ENCODE data around the gene DCAF5.

Gene DCAF5

DNA sequence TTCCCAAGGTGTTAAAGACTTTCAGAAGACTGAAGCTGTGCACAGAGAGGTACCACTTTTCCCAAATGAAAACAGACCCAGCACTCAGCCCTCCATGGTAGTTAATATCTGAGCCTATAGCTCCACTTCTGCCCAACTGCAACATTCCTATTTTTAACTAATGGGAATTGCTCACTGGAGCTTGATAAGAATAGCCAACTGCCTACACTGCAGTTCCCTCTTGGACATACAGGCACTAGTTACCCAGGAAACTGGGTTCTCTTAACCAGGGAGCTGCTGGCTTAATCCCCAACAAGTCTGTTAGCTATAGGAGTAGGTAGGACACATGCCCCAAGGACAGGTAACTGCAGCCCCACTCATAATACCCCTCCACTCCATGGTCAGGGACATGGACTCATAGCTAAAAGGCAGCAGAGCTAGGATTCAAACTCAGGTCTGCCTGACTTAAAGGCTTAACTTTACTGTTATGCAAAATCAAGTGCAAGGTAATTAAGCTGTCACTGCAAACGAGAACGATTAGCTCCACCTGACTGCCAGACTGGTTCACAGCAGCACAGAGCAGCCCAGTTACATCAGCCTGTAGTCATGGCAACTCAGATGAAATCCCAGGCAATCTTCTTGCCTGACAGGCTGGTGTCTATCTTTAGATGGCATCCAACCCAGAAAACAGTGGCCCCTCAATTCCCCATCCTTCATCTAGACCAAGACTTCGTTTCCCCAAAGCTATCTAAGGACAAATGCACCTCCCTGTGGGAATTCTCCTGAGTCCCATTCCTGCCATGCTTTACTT is 96.7 kb downstream of the DCAF5 start:
- Histone ChIP-seq H3K9me3 (ENCODE audit: control insufficient read depth, insufficient read depth, low read length) (no peaks in the 10 kb centered on the region), H3K36me3 (ENCODE audit: insufficient read depth, low read length) (peaks cover 8% of the 10 kb centered on the region; the same call in 1 of the 2 replicates), H3K9ac (ENCODE audit: low read depth, low read length) (no peak overlapping the region), H3K4me1 (ENCODE audit: insufficient read depth, low read length) (peaks cover 18% of the 10 kb centered on the region)

DNA sequence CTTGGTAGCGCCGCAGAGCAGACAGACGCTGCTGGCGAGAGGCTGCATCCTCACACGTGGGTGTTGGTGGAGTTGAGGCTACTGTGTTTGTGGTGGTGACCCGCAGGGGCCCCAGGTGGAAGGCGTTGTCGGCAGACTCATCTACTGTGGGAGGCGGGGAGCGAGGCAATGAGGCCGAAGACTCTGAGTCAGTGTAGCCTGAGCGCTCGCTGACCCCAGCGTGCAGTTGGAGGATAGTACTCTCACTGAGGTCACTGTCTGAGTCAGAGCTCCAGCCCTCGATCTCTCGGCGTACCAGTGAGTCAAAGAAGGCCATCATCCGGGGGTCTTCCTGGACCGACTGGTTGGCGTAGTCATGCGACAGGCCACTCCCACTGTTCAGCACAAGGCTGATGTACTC is 97.8 kb downstream of the DCAF5 start:
- H3K36me3 ChIP-seq (ENCODE audit: insufficient read depth, low read length), result peaks cover 8% of the 10 kb centered on the region; the same call in 1 of the 2 replicates
- H3K9ac ChIP-seq (ENCODE audit: low read depth, low read length), result no peak overlapping the region
- peaks cover 29% of the 10 kb centered on the region for H3K4me1 ChIP-seq (ENCODE audit: insufficient read depth, low read length)
- H3K9me3 ChIP-seq (ENCODE audit: control insufficient read depth, insufficient read depth, low read length), result no peaks in the 10 kb centered on the region

DNA sequence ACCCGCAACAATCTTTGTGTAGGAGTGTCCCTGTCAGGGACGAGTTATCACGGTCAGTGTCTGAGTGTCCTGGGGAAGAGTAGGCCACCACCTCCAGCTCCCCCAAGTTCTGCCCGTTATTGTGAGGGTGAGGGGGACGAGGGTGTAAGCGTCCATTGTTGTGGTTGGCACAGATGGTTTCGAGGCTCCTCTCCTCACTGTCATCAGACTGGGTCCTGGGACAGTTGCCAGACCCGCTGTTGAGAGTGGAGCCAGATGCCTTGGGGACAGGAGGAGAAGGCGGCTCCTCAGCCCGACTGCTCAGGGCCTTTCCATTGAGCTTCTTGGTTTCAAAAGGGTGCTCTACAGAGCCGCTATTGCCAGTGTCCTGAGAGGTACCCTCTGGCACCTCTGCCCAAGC is 98.9 kb downstream of the DCAF5 start:
- peaks cover 36% of the 10 kb centered on the region for H3K4me1 ChIP-seq (ENCODE audit: insufficient read depth, low read length)
- H3K9me3 ChIP-seq (ENCODE audit: control insufficient read depth, insufficient read depth, low read length), result no peaks in the 10 kb centered on the region
- no peak overlapping the region for H3K9ac ChIP-seq (ENCODE audit: low read depth, low read length)
- H3K36me3 ChIP-seq (ENCODE audit: insufficient read depth, low read length), result peaks cover 8% of the 10 kb centered on the region; the same call in 1 of the 2 replicates

DNA sequence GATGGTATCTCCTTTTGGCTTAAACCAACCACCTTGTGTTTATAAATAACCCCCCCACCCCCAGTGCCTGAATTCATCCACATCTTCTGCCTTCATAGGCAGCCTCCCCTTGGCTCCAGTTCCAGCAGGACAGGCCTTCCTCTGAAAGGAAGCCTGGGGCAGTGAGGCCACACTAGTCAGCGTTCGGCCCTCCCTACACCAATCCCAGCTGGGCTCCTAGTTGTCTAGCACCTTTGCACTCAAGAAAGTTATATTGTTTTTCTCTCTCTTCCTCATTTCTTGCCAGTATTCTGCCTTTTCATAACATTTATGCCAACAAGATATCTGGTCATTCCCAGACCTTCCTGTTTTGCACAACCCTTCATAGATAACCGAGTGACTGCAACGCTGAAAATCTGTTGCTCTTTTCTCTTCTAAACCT is 100.7 kb downstream of the DCAF5 start:
- H3K9me3 ChIP-seq (ENCODE audit: control insufficient read depth, insufficient read depth, low read length), result no peaks in the 10 kb centered on the region
- H3K36me3 ChIP-seq (ENCODE audit: insufficient read depth, low read length), result peaks cover 8% of the 10 kb centered on the region; the same call in 1 of the 2 replicates
- no peak overlapping the region for H3K9ac ChIP-seq (ENCODE audit: low read depth, low read length)
- peaks cover 36% of the 10 kb centered on the region for H3K4me1 ChIP-seq (ENCODE audit: insufficient read depth, low read length)

DNA sequence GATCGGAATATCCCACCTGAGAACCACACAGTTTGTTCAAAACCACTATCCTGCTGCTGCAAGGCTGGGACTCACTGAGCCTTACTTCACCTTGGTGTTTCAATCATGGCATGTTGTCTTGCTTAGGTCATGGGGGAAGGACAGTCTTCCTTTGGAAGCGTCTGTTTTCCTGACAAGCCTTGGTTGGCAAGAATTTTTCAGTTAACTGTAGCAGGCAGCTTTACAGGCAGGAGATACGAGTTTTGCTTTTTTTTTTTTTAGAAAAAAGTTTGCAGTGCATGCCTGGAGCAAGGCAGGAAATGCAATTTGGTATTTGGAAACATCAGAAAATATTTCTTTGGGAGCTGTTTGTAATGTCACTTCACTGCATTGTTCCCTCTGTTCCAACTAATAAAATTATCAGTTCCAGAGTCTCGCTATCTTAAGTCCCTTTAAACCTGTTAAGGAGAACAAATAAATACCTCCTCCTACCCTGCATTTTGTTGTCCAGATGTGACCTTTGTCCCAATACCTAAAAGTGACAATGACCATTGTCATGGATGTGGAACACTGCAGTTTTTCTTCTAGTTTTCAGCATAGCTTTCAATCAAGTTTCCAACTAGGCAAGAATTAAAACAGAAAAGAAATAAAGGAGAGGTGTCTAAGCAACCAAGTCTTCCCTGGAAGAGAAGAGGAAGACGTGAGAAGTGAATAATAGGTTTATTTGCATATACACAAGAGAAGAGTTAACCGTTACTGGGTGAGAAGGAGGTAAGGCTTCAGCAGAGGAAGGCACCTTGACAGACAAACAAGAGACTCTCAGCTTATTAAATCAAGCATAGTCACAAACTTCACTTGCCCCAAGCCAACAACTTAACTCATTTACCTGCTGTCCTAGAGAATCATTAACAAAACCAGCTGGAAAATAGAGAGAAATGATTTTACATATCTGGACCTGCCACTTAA is 102.4 kb downstream of the DCAF5 start:
- H3K9ac ChIP-seq (ENCODE audit: low read depth, low read length), result no peak overlapping the region
- no peaks in the 10 kb centered on the region for H3K9me3 ChIP-seq (ENCODE audit: control insufficient read depth, insufficient read depth, low read length)
- peaks cover 8% of the 10 kb centered on the region; the same call in 1 of the 2 replicates for H3K36me3 ChIP-seq (ENCODE audit: insufficient read depth, low read length)
- H3K4me1 ChIP-seq (ENCODE audit: insufficient read depth, low read length), result peaks cover 34% of the 10 kb centered on the region

DNA sequence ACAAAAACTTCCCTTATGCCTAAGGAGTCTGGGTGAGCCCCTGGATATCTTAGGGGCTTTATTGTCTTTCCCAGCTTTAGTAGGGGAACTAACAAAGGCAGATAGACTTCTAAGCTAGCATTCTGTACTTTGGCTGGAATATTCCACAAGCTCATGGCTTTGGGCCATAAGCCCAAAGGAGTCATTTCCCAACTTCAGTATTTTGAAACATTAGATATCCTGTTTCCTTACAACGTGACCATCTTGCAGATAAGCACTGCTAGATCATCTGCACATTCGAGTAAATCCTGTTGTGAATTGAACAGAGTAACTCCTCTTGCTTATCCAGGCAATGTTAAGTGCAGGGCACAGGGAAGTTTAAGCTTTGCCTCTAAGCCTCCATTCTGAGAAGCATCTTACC is 103.2 kb downstream of the DCAF5 start:
- peaks cover 42% of the 10 kb centered on the region for H3K4me1 ChIP-seq (ENCODE audit: insufficient read depth, low read length)
- no peaks in the 10 kb centered on the region for H3K9me3 ChIP-seq (ENCODE audit: control insufficient read depth, insufficient read depth, low read length)
- H3K36me3 ChIP-seq (ENCODE audit: insufficient read depth, low read length), result peaks cover 4% of the 10 kb centered on the region; the same call in 1 of the 2 replicates
- no peak overlapping the region for H3K9ac ChIP-seq (ENCODE audit: low read depth, low read length)

DNA sequence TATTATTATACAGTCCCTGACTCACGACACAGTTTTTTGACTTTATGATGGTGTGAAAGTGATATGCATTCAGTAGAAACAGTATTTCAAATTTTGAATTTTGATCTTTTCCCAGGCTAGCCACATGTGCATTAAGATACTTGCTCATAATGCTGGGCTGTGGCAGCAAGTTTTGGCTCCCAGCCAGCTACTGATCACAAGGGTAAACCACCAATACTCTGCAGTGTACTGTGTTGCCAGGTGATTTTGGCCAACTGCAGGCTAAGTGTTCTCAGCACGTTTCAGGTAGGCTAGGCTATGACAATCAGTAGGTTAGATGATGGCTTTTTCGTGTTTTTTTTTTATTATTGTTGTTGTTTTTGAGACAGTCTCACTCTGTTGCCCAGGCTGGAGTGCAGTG is 104.5 kb downstream of the DCAF5 start:
- Histone ChIP-seq H3K9me3 (ENCODE audit: control insufficient read depth, insufficient read depth, low read length) (no peaks in the 10 kb centered on the region), H3K36me3 (ENCODE audit: insufficient read depth, low read length) (no peaks in the 10 kb centered on the region), H3K9ac (ENCODE audit: low read depth, low read length) (no peak overlapping the region), H3K4me1 (ENCODE audit: insufficient read depth, low read length) (peaks cover 53% of the 10 kb centered on the region)

DNA sequence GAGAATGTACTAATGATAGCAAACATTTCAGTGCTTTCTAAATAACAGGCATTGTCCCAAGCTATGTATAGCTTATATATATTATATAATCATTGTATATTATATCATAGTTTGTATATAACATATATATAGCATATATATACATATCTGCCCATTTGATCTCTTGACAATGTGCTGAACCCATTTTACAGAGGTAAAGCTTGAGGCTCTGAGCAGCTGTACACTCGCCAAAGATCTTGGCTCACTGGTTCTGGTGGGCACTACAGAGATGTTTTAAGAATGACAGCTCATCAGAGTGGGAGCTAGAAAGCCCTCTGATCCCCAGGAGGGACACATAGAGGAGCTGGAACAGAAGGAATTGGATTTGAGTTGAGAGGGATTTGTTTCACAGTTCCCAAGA is 105.7 kb downstream of the DCAF5 start:
- no peaks in the 10 kb centered on the region for H3K36me3 ChIP-seq (ENCODE audit: insufficient read depth, low read length)
- peaks cover 65% of the 10 kb centered on the region for H3K4me1 ChIP-seq (ENCODE audit: insufficient read depth, low read length)
- H3K9ac ChIP-seq (ENCODE audit: low read depth, low read length), result no peak overlapping the region
- no peaks in the 10 kb centered on the region for H3K9me3 ChIP-seq (ENCODE audit: control insufficient read depth, insufficient read depth, low read length)

DNA sequence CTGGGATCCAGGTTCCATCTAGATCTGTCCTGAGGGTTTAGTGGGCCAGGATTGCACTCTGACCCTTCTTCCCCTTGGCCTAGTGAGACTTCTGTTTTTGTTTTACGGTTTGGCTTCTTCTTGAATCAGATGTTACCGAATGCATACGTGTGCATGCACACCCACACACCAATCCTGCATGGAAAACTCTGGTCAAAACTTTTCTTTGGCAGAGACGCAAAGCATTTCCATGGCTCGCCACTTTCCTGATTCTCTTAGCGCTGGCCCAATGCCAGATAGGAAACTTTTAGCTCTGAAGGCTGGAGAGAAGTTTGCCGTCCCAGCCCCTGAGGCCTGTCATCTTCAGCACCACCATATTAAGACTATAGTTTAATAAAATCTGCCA is 106.5 kb downstream of the DCAF5 start:
- H3K9me3 ChIP-seq (ENCODE audit: control insufficient read depth, insufficient read depth, low read length), result no peaks in the 10 kb centered on the region
- H3K36me3 ChIP-seq (ENCODE audit: insufficient read depth, low read length), result no peaks in the 10 kb centered on the region
- no peak overlapping the region for H3K9ac ChIP-seq (ENCODE audit: low read depth, low read length)
- H3K4me1 ChIP-seq (ENCODE audit: insufficient read depth, low read length), result peaks cover 66% of the 10 kb centered on the region

DNA sequence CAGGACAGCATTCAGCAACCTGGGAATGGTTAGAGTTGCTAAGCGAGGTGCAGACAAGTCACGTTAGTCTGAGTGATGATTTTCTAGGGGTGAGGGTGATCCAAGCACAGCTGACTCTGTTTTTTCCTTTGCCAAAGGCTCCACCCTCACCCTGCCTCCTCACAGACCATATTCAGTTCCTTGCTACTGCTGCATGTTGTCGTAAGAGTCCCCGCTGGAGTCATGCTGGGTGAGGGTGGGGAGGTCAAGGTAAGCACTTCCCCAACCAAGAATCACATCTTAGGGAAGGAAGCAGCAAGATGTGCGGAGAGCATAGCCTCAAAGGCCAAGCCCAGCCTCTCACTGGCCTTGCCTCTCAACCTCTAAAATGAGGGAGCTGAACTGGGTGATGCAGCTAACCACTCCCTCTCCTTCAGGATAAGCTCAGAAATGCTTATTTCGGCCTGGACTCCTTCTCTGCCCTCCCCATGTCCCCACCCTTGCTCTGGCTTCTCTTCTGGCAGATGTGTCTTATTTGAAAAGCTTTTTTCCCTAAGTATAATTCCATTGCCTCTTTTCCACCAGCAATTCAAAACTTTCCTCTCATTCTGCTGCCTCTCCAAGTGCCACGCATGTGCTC is 107.0 kb downstream of the DCAF5 start:
- H3K36me3 ChIP-seq (ENCODE audit: insufficient read depth, low read length), result no peaks in the 10 kb centered on the region
- no peaks in the 10 kb centered on the region for H3K9me3 ChIP-seq (ENCODE audit: control insufficient read depth, insufficient read depth, low read length)
- H3K4me1 ChIP-seq (ENCODE audit: insufficient read depth, low read length), result peaks cover 61% of the 10 kb centered on the region
- H3K9ac ChIP-seq (ENCODE audit: low read depth, low read length), result no peak overlapping the region

DNA sequence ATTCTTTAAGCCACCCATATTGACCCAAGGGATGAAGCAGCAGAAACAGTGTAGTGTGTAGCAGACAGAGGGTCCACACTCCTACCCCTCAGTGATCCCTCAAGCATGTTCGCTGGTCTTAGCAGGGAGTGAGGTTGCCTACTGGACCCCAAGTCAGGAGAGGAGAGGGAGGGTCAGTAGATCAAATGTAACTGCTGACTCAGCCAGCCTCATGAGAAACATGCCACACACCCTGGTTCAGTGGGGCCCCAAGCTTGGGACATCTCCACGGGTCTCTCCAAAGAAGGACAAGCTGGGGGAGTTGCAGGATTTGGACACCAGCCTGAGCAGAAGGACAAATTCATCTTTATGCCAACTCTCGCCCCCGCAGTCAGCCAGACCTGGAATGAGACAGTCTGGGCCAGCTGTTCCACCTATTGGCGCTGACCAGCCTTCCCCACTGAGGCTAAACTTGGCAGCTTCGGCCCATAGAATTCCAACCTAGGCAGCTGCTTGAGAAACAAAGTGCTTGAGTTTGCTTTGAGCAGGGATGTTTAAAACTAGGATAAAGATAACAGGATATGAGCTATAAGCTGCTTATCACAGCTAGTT is 107.9 kb downstream of the DCAF5 start:
- Histone ChIP-seq H3K36me3 (ENCODE audit: insufficient read depth, low read length) (no peaks in the 10 kb centered on the region), H3K4me1 (ENCODE audit: insufficient read depth, low read length) (peaks cover 52% of the 10 kb centered on the region), H3K9me3 (ENCODE audit: control insufficient read depth, insufficient read depth, low read length) (no peaks in the 10 kb centered on the region), H3K9ac (ENCODE audit: low read depth, low read length) (no peak overlapping the region)

DNA sequence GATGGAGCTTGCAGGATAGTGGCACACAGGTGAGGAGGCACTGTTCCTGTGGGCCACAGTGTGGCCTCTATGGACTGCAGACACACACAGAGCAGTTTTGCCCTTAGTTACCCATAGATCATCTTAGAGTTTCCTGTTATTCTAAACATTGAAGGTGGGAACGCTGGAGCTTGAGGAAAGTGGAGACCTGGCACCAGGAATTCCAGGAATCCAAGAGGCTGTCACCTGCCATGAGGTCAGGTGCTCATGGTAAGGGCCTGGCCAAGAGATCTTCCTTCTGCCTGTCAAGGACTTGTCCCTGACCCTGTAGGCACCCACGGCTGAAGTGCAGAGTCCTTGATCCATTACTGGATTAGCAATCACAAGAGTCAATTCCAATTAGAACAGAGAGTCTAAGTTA is 108.6 kb downstream of the DCAF5 start:
- H3K36me3 ChIP-seq (ENCODE audit: insufficient read depth, low read length), result no peaks in the 10 kb centered on the region
- no peak overlapping the region for H3K9ac ChIP-seq (ENCODE audit: low read depth, low read length)
- no peaks in the 10 kb centered on the region for H3K9me3 ChIP-seq (ENCODE audit: control insufficient read depth, insufficient read depth, low read length)
- peaks cover 50% of the 10 kb centered on the region for H3K4me1 ChIP-seq (ENCODE audit: insufficient read depth, low read length)

DNA sequence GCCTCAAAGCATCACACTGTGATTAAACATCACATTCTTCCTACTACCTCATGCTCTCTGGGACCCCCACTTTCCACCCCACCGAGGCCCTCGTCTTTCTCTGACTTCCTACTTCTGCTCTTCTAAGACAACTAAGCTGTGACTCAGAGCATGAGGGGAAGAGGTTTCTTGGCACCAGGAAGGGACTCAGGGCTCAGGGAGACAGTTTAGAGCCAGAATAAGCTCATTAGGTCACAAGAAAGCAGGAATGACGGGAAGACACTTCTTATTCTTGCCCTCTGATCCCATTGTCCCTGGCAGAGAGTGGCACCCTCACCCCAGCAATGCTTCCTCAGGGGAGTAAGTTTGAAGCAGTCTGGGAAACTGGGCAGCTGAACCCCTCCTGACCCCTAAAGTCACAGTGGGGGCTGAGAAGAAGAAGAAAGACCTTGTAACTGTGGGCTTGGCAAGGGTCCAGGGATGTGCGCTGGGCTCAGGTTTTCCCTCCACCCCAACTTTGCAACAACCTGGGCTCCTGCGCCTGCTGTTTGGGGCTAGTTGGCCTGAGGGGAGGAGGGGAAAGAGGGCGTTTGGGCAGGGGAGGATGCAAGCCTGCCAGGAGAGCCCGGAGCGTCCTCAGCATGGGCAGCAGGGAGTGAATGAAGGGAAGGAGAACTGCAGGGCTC is 109.2 kb downstream of the DCAF5 start:
- Histone ChIP-seq H3K9me3 (ENCODE audit: control insufficient read depth, insufficient read depth, low read length) (no peaks in the 10 kb centered on the region), H3K36me3 (ENCODE audit: insufficient read depth, low read length) (no peaks in the 10 kb centered on the region), H3K9ac (ENCODE audit: low read depth, low read length) (no peak overlapping the region), H3K4me1 (ENCODE audit: insufficient read depth, low read length) (peaks cover 55% of the 10 kb centered on the region)
